GM08714 (cell line): ENCODE data around the gene POU2F1.

ENCODE experiments used
- H3K4me3 ChIP-seq: fragments of 200-500 bp; sonication (Bioruptor generic); 2 replicates; pipeline ENCODE4 v1.5.1; 2014; ENCODE audit warnings: mild to moderate bottlenecking, low read length, inconsistent platforms
- ZNF274 ChIP-seq: IDR thresholded peaks from 2 replicates; pipeline ENCODE4 v1.6.1; 2012; ENCODE audit warnings: mild to moderate bottlenecking, low read depth, low read length

POU2F1 gene

GRCh38 chr1:167357305-167357704 is 136.6 kb downstream of the POU2F1 start:
- H3K4me3 ChIP-seq = no peak overlapping the region
- no peak for TF ChIP-seq ZNF274

GRCh38 chr1:167359295-167359694 is 138.6 kb downstream of the POU2F1 start:
- no peak overlapping the region for H3K4me3 ChIP-seq
- no peak for TF ChIP-seq ZNF274

- H3K4me3 ChIP-seq = no peak overlapping the region
- TF ChIP-seq ZNF274 = no peak
Observed at GRCh38 chr1:167360120-167360519, 139.4 kb downstream of the POU2F1 start.

- H3K4me3 ChIP-seq = no peak overlapping the region
- no peak for TF ChIP-seq ZNF274
Observed at GRCh38 chr1:167362638-167363037, 142.0 kb downstream of the POU2F1 start.

- no peak for TF ChIP-seq ZNF274
- H3K4me3 ChIP-seq = no peak overlapping the region
Observed at GRCh38 chr1:167364826-167365225, 144.1 kb downstream of the POU2F1 start.

GRCh38 chr1:167365360-167365759 is 144.7 kb downstream of the POU2F1 start:
- TF ChIP-seq ZNF274 = no peak
- no peak overlapping the region for H3K4me3 ChIP-seq

GRCh38 chr1:167367705-167368104 is 147.0 kb downstream of the POU2F1 start:
- H3K4me3 ChIP-seq = no peak overlapping the region
- TF ChIP-seq ZNF274 = no peak

GRCh38 chr1:167369175-167369574 is 148.5 kb downstream of the POU2F1 start:
- H3K4me3 ChIP-seq = no peak overlapping the region
- TF ChIP-seq ZNF274 = no peak

- TF ChIP-seq ZNF274 = no peak
- H3K4me3 ChIP-seq = no peak overlapping the region
Observed at GRCh38 chr1:167369933-167370332, 149.2 kb downstream of the POU2F1 start.

GRCh38 chr1:167371030-167371429 is 150.3 kb downstream of the POU2F1 start:
- TF ChIP-seq ZNF274 = no peak

GRCh38 chr1:167373398-167373797 is 152.7 kb downstream of the POU2F1 start:
- H3K4me3 ChIP-seq = no peak overlapping the region
- TF ChIP-seq ZNF274 = no peak

More at GRCh38 chr1:167371030-167371429, 150.3 kb downstream of the POU2F1 start:
- H3K4me3 ChIP-seq = no peak overlapping the region

GRCh38 chr1:167373986-167374385 is 153.3 kb downstream of the POU2F1 start:
- no peak for TF ChIP-seq ZNF274
- no peak overlapping the region for H3K4me3 ChIP-seq

GRCh38 chr1:167375949-167376348 is 155.3 kb downstream of the POU2F1 start:
- no peak overlapping the region for H3K4me3 ChIP-seq
- no peak for TF ChIP-seq ZNF274

- TF ChIP-seq ZNF274 = no peak
- no peak overlapping the region for H3K4me3 ChIP-seq
Observed at GRCh38 chr1:167387251-167387910, 166.7 kb downstream of the POU2F1 start.

GRCh38 chr1:167388976-167389375 is 168.3 kb downstream of the POU2F1 start:
- TF ChIP-seq ZNF274 = no peak

GRCh38 chr1:167392200-167392696 is 171.6 kb downstream of the POU2F1 start:
- no peak for TF ChIP-seq ZNF274
- H3K4me3 ChIP-seq = no peak overlapping the region

More at GRCh38 chr1:167388976-167389375, 168.3 kb downstream of the POU2F1 start:
- no peak overlapping the region for H3K4me3 ChIP-seq
